Endothelial cell of umbilical vein (primary cell): ENCODE data around the gene TRIM56. TPM values are rescaled to one million over a fixed set of nuclear protein-coding genes. Genes with fewer than 3 reads are reported as not detected.
A peak's percentile ranks its signal among the peaks of the same experiment; 100 is the strongest.

ENCODE experiments used
- BruUV-seq: library from RNA; stranded (reverse); fragments of 400-500 nt; replicated peaks from 2 replicates; lab custom pipeline; 2021; lab: Mats Ljungman, UMichigan
- CTCF ChIA-PET: fragments of 300-600, 350-600 bp; sonication (Branson Sonifier 250); formaldehyde crosslinking; loops from one replicate; lab custom pipeline; 2021; ENCODE audit warnings: antibody characterized with exemption, inconsistent platforms; lab: Charles Lee
- POLR2A ChIA-PET: fragments of 300-600, 350-600 bp; sonication (Branson Sonifier 250); formaldehyde crosslinking; loops from one replicate; lab custom pipeline; 2021; ENCODE audit warnings: antibody characterized with exemption, inconsistent platforms; lab: Charles Lee
- DNase-seq: peaks from one replicate; pipeline ENCODE4 v3.0.0-alpha.2; 2011; ENCODE audit warnings: low read depth, low spot score
- FAIRE-seq: peaks from 2 replicates; lab custom pipeline; 2011; peaks lifted over from hg19 to GRCh38; lab: Jason Lieb, UNC
- H2AFZ ChIP-seq: 2 replicates; pipeline ENCODE4 v1.6.0; 2012; ENCODE audit warnings: low read depth, low read length, control low read depth, inconsistent platforms
- H3K27ac ChIP-seq: 2 replicates; pipeline ENCODE4 v1.5.1; 2011; ENCODE audit warnings: low read depth, mild to moderate bottlenecking, control low read depth, low read length, moderate library complexity; ENCODE audit not compliant: insufficient read depth
- H3K27me3 ChIP-seq, 2 experiments: 2 replicates each; pipeline versions ENCODE4 v1.6.0 to v1.6.1; 2011; ENCODE audit warnings: low read length in 2 of 2, mixed read lengths in 1 of 2; ENCODE audit not compliant: control insufficient read depth in 2 of 2, insufficient read depth in 2 of 2
- H3K36me3 ChIP-seq, 2 experiments: 2 replicates in 1 of 2; 3 replicates in 1 of 2; pipeline ENCODE4 v1.5.1; 2011; ENCODE audit warnings: low read length in 2 of 2, mild to moderate bottlenecking in 1 of 2, moderate library complexity in 1 of 2; ENCODE audit not compliant: control insufficient read depth in 2 of 2, insufficient read depth in 2 of 2; ENCODE audit errors: extremely low read depth in 1 of 2
- H3K4me1 ChIP-seq: 3 replicates; pipeline ENCODE4 v1.5.1; 2011; ENCODE audit warnings: mild to moderate bottlenecking, low read length; ENCODE audit not compliant: control insufficient read depth, insufficient read depth; ENCODE audit errors: extremely low read depth
- H3K4me2 ChIP-seq: 2 replicates; pipeline ENCODE4 v1.6.1; 2011; ENCODE audit warnings: low read length, control low read depth, mixed read lengths; ENCODE audit not compliant: insufficient read depth
- H3K4me3 ChIP-seq, 3 experiments: fragments of 200-600 bp in 1 of 3; sonication (generic), shearing (Covaris generic) in 1 of 3; replicated peaks in 1 of 3; 2 replicates each; pipeline ENCODE4 v1.5.1; 2011 to 2016; ENCODE audit warnings: control low read depth in 3 of 3, low read length in 3 of 3, mild to moderate bottlenecking in 2 of 3, inconsistent platforms in 1 of 3, low read depth in 1 of 3, moderate library complexity in 1 of 3; ENCODE audit not compliant: insufficient read depth in 1 of 3
- H3K79me2 ChIP-seq: 2 replicates; pipeline ENCODE4 v1.6.0; 2012; ENCODE audit warnings: low read length, inconsistent platforms; ENCODE audit not compliant: control insufficient read depth, insufficient read depth
- H3K9ac ChIP-seq: replicated peaks from 2 replicates; pipeline ENCODE3; 2011; ENCODE audit warnings: low read length, control low read depth; ENCODE audit not compliant: insufficient read depth; ENCODE audit errors: extremely low read depth
- H3K9me1 ChIP-seq: replicated peaks from 3 replicates; pipeline ENCODE4 v1.6.0; 2011; ENCODE audit warnings: mild to moderate bottlenecking, low read length; ENCODE audit not compliant: control insufficient read depth, insufficient read depth; ENCODE audit errors: extremely low read depth
- H3K9me3 ChIP-seq: replicated peaks from 2 replicates; pipeline ENCODE4 v1.5.1; 2012; ENCODE audit warnings: low read length, inconsistent platforms; ENCODE audit not compliant: control insufficient read depth, insufficient read depth
- H4K20me1 ChIP-seq: replicated peaks from 2 replicates; pipeline ENCODE3; 2011; ENCODE audit warnings: mild to moderate bottlenecking, low read length; ENCODE audit not compliant: control insufficient read depth, insufficient read depth; ENCODE audit errors: extremely low read depth
- CTCF ChIP-seq, 2 donors: IDR thresholded peaks; 1 replicate in 1 of 2; 2 replicates in 1 of 2; pipeline ENCODE4 v1.5.1; 2011; ENCODE audit warnings: low read length in 2 of 2, mild to moderate bottlenecking in 2 of 2, moderate library complexity in 2 of 2, control low read depth in 1 of 2, inconsistent platforms in 1 of 2, low read depth in 1 of 2; ENCODE audit not compliant: insufficient read depth in 1 of 2; ENCODE audit errors: extremely low read depth in 1 of 2
- FOS ChIP-seq: IDR thresholded peaks from 2 replicates; pipeline ENCODE4 v1.6.1; 2011; ENCODE audit warnings: mild to moderate bottlenecking, low read length, moderate library complexity, borderline replicate concordance; ENCODE audit not compliant: insufficient read depth
- GATA2 ChIP-seq: IDR thresholded peaks from 2 replicates; pipeline ENCODE4 v1.7.0; 2011; ENCODE audit warnings: low read depth, mild to moderate bottlenecking, moderate library complexity, mixed read lengths, low read length; ENCODE audit not compliant: insufficient read length, insufficient read depth
- MAX ChIP-seq: IDR thresholded peaks from 2 replicates; pipeline ENCODE4 v1.6.1; 2011; ENCODE audit not compliant: insufficient read depth, insufficient read length
- POLR2A ChIP-seq: IDR thresholded peaks from 2 replicates; pipeline ENCODE4 v1.6.1; 2012; ENCODE audit warnings: low read depth, mild to moderate bottlenecking, control low read depth, low read length
- dilution Hi-C: fragments of 300-500 bp; cut with MboI; formaldehyde crosslinking; loops from one replicate; pipeline ENCODE4 v1.15.0; 2019; ENCODE audit warnings: low sequenced_read_pairs; ENCODE audit not compliant: extremely low pct_ligation_motif_present
- intact Hi-C: fragments of 100-400 bp; cut with micrococcal nuclease; formaldehyde crosslinking; loops from one replicate; pipeline ENCODE4 v1.10.0; 2022
- polyA plus RNA-seq, 4 experiments: library from polyadenylated mRNA; depleted of rRNA in 3 of 4; stranded (reverse) in 3 of 4; unstranded in 1 of 4; fragments of >200 nt; gene quantifications; 2 replicates each; pipeline versions ENCODE4 v1.2.1 to v1.2.3, GENCODE V29; 2011 to 2012; ENCODE audit warnings: missing spikeins in 1 of 4
- total RNA-seq: library from RNA; stranded (reverse); gene quantifications from 2 replicates; pipeline ENCODE4 v1.2.3, GENCODE V29; 2021

The TRIM56 gene
- total and polyA plus RNA-seq, 2 donors (not counting 3 experiments of a cell fraction or from before 2014, with no cell fraction given): 2.3 to 25.1 TPM

- FAIRE-seq: no peak
- intact Hi-C loops: loop anchor here (10.0 kb wide), 1 partner anchor 1023 kb away; the partner anchor contains the start of genes AP4M1 and MCM7
- Histone ChIP-seq H3K9me1 (no peaks in the 10 kb centered on the region), H3K79me2 (peaks cover 57% of the 10 kb centered on the region), H3K4me1 (peaks cover 57% of the 10 kb centered on the region), H2AFZ (no peak overlapping the region), H3K36me3 (peaks cover 25 to 29% of the 10 kb centered on the region in 2 experiments), H3K9ac (peak overlapping the region; percentile 100), H4K20me1 (no peaks in the 10 kb centered on the region), H3K9me3 (no peaks in the 10 kb centered on the region), H3K27ac (peak overlapping the region; percentile 83), H3K4me3 (peak overlapping the region; percentile 87 to 98 (median 88)), H3K27me3 (no peaks in the 10 kb centered on the region), H3K4me2 (peak overlapping the region; percentile 84)
- no peak for TF ChIP-seq FOS
- no peak for TF ChIP-seq GATA2
- no peak for TF ChIP-seq CTCF (IDR thresholded peaks at IDR 0.05; ENCODE audit: extremely low read depth in 1 of 2, insufficient read depth in 1 of 2, low read depth in 1 of 2, low read length in 2 of 2)
- TF ChIP-seq MAX: no peak
- TF ChIP-seq POLR2A: no peak
- TSS peak; percentile 69 for BruUV-seq
- ChIA-PET CTCF (interaction anchor here (0.6 to 3.9 kb wide), 7 partner anchors 10 to 192 kb away, joined by 3 to 41 read pairs (median 11); no protein-coding TSS in a partner anchor), POLR2A (interaction anchor here (0.9 to 6.3 kb wide), 9 partner anchors 8 to 238 kb away, joined by 3 to 132 read pairs (median 27); partner anchors contain the start of genes TRIM56 and UFSP1)
- dilution Hi-C loops: no loop called here
- DNase-seq: no peak
These were observed 42.3 kb downstream of the TRIM56 start for GRCh38 chr7:101127460-101128039.
